ENCODE measurements around the gene RDH16. TPM values are rescaled to one million over a fixed set of nuclear protein-coding genes. Genes with fewer than 3 reads are reported as not detected.

The RDH16 gene
- total and polyA plus RNA-seq, 4 donors = 12.9 to 382 (median 219) TPM

DNA sequence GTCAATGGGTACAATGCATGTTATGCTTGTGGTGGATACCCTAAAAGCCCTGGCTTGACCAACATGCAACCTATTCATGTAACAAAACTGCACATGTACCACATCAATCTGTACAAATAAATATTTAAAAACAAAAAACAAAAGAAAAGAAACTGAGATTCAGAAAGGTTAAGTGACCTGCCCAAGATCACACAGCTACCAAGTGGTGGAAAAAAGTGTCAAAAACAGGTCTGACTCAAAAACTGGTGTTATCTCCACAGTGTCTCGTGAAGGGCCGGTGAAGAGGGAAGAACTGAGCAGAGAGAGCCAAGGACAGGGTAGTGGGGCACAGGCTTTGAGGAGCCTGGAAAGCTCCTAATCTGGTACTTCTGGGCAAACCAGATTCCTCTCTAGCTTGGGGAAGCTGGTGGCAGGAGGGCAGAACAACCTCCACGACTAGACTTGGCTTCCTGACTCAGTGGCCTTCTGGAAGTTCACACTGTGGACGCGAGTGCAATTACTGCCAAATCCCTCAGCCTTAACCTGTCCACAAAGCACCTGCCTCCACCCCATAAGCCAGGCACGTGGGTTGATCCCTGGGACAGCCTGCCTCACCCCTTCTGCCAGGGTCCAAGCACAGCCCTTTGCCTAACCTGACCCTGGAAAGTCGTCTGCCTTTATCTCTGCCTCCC is 33.4 kb upstream of the RDH16 start:
- Histone ChIP-seq H3K4me1 (ENCODE audit: control insufficient read depth in 4 of 4, insufficient read depth in 4 of 4, low read length in 3 of 4) (peaks cover 4 to 51% (median 34%) of the 10 kb centered on the region in 4 donors), H3K27me3 (ENCODE audit: control insufficient read depth in 4 of 4, insufficient read depth in 4 of 4, low read length in 3 of 4) (no peaks in the 10 kb centered on the region), H3K27ac (ENCODE audit: low read depth in 1 of 2, low read length in 2 of 2) (peak overlapping the region; percentile 63 to 76), H3K9me3 (ENCODE audit: control insufficient read depth in 4 of 4, low read length in 3 of 4) (no peaks in the 10 kb centered on the region), H3K4me3 (ENCODE audit: low read depth in 1 of 3, low read length in 3 of 3) (no peak overlapping the region), H3K9ac (ENCODE audit: low read depth in 1 of 2, low read length in 2 of 2) (no peak overlapping the region), H3K36me3 (ENCODE audit: control insufficient read depth in 4 of 4, insufficient read depth in 3 of 4, low read depth in 1 of 4, low read length in 3 of 4) (no peaks in the 10 kb centered on the region)
- 31% methylated on average over 7 of the region's 7 CpGs for WGBS
- TF ChIP-seq SP1 (IDR thresholded peaks at IDR 0.05) = no peak
- no peak for TF ChIP-seq RAD21 (IDR thresholded peaks at IDR 0.05)
- no peak for TF ChIP-seq GABPA (IDR thresholded peaks at IDR 0.05 in 1 of 2, conservative IDR thresholded peaks at IDR 0.05 in 1 of 2)
- TF ChIP-seq NR2F2 (IDR thresholded peaks at IDR 0.05) = no peak
- TF ChIP-seq, protein P1, sequence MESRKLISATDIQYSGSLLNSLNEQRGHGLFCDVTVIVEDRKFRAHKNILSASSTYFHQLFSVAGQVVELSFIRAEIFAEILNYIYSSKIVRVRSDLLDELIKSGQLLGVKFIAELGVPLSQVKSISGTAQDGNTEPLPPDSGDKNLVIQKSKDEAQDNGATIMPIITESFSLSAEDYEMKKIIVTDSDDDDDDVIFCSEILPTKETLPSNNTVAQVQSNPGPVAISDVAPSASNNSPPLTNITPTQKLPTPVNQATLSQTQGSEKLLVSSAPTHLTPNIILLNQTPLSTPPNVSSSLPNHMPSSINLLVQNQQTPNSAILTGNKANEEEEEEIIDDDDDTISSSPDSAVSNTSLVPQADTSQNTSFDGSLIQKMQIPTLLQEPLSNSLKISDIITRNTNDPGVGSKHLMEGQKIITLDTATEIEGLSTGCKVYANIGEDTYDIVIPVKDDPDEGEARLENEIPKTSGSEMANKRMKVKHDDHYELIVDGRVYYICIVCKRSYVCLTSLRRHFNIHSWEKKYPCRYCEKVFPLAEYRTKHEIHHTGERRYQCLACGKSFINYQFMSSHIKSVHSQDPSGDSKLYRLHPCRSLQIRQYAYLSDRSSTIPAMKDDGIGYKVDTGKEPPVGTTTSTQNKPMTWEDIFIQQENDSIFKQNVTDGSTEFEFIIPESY (IDR thresholded peaks at IDR 0.05) = peak; percentile 15
- TF ChIP-seq HNF4A (conservative IDR thresholded peaks at IDR 0.05) = peak; percentile 65 to 86
- TF ChIP-seq, protein P2, sequence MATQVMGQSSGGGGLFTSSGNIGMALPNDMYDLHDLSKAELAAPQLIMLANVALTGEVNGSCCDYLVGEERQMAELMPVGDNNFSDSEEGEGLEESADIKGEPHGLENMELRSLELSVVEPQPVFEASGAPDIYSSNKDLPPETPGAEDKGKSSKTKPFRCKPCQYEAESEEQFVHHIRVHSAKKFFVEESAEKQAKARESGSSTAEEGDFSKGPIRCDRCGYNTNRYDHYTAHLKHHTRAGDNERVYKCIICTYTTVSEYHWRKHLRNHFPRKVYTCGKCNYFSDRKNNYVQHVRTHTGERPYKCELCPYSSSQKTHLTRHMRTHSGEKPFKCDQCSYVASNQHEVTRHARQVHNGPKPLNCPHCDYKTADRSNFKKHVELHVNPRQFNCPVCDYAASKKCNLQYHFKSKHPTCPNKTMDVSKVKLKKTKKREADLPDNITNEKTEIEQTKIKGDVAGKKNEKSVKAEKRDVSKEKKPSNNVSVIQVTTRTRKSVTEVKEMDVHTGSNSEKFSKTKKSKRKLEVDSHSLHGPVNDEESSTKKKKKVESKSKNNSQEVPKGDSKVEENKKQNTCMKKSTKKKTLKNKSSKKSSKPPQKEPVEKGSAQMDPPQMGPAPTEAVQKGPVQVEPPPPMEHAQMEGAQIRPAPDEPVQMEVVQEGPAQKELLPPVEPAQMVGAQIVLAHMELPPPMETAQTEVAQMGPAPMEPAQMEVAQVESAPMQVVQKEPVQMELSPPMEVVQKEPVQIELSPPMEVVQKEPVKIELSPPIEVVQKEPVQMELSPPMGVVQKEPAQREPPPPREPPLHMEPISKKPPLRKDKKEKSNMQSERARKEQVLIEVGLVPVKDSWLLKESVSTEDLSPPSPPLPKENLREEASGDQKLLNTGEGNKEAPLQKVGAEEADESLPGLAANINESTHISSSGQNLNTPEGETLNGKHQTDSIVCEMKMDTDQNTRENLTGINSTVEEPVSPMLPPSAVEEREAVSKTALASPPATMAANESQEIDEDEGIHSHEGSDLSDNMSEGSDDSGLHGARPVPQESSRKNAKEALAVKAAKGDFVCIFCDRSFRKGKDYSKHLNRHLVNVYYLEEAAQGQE (IDR thresholded peaks at IDR 0.05) = no peak
- TF ChIP-seq RXRA (IDR thresholded peaks at IDR 0.05) = peak; percentile 70 to 91
- TF ChIP-seq TAF1 (conservative IDR thresholded peaks at IDR 0.05) = no peak
- TF ChIP-seq, protein P3, sequence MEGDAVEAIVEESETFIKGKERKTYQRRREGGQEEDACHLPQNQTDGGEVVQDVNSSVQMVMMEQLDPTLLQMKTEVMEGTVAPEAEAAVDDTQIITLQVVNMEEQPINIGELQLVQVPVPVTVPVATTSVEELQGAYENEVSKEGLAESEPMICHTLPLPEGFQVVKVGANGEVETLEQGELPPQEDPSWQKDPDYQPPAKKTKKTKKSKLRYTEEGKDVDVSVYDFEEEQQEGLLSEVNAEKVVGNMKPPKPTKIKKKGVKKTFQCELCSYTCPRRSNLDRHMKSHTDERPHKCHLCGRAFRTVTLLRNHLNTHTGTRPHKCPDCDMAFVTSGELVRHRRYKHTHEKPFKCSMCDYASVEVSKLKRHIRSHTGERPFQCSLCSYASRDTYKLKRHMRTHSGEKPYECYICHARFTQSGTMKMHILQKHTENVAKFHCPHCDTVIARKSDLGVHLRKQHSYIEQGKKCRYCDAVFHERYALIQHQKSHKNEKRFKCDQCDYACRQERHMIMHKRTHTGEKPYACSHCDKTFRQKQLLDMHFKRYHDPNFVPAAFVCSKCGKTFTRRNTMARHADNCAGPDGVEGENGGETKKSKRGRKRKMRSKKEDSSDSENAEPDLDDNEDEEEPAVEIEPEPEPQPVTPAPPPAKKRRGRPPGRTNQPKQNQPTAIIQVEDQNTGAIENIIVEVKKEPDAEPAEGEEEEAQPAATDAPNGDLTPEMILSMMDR (IDR thresholded peaks at IDR 0.05; ENCODE audit: low read depth, low read length, missing input control) = no peak
- TF ChIP-seq, protein P4, sequence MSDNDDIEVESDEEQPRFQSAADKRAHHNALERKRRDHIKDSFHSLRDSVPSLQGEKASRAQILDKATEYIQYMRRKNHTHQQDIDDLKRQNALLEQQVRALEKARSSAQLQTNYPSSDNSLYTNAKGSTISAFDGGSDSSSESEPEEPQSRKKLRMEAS (IDR thresholded peaks at IDR 0.05) = peak; percentile 51
- peak; percentile 30 for DNase-seq (ENCODE audit: low spot score)

DNA sequence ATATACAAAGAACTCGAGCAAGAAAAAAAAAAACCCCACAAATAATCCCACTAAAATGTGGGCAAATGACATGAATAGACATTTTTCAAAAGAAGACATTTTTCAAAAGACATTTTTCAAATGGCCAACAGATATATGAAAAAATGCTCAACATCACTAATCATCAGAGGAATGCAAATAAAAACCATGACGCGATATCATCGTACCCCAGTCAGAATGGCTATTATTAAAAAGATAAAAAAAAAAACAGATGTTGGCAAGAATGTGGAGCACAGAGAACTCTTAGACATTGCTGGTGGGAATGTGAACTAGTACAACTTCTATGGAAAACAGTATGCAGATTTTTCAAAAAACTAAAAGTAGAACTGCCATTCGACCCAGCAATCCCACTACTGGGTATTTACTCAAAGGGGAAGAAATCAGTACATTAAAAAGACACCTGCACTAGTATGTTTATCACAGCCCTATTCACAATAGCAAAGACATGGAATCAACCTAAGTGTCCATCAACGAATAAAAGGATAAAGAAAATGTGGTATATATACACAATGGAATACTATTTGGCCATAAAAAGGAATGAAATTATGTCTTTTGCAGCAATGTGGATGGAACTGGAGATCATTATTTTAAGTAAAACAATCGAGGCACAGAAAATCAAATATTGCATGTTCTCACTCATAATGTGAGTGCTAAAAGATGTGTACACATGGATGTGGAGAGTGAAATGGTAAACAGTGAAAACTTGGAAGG is 32.6 kb upstream of the RDH16 start:
- no peaks in the 10 kb centered on the region for H3K9me3 ChIP-seq (ENCODE audit: control insufficient read depth in 4 of 4, low read length in 3 of 4)
- peak overlapping the region; percentile 63 to 76 for H3K27ac ChIP-seq (ENCODE audit: low read depth in 1 of 2, low read length in 2 of 2)
- TF ChIP-seq, protein P4 (IDR thresholded peaks at IDR 0.05) = no peak
- TF ChIP-seq TAF1 (conservative IDR thresholded peaks at IDR 0.05) (no peak), FOXA1 (IDR thresholded peaks at IDR 0.05) (no peak), YY1 (IDR thresholded peaks at IDR 0.05) (no peak), RAD21 (IDR thresholded peaks at IDR 0.05) (no peak), EGR1 (IDR thresholded peaks at IDR 0.05; ENCODE audit: low read depth in 2 of 2) (no peak), FOXA2 (IDR thresholded peaks at IDR 0.05) (no peak), RXRA (IDR thresholded peaks at IDR 0.05) (no peak), NR2F2 (IDR thresholded peaks at IDR 0.05) (no peak), HNF4G (IDR thresholded peaks at IDR 0.05) (no peak)
- TF ChIP-seq, protein P3 (IDR thresholded peaks at IDR 0.05; ENCODE audit: low read depth, low read length, missing input control) = no peak
- TF ChIP-seq, protein P5, sequence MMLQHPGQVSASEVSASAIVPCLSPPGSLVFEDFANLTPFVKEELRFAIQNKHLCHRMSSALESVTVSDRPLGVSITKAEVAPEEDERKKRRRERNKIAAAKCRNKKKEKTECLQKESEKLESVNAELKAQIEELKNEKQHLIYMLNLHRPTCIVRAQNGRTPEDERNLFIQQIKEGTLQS (IDR thresholded peaks at IDR 0.05) = no peak
- H3K36me3 ChIP-seq (ENCODE audit: control insufficient read depth in 4 of 4, insufficient read depth in 3 of 4, low read depth in 1 of 4, low read length in 3 of 4) = no peaks in the 10 kb centered on the region
- WGBS = 76% methylated on average over 7 of the region's 7 CpGs
- peaks cover 4 to 47% (median 32%) of the 10 kb centered on the region in 4 donors for H3K4me1 ChIP-seq (ENCODE audit: control insufficient read depth in 4 of 4, insufficient read depth in 4 of 4, low read length in 3 of 4)
- no peak overlapping the region for H3K4me3 ChIP-seq (ENCODE audit: low read depth in 1 of 3, low read length in 3 of 3)
- H3K27me3 ChIP-seq (ENCODE audit: control insufficient read depth in 4 of 4, insufficient read depth in 4 of 4, low read length in 3 of 4) = no peaks in the 10 kb centered on the region
- no peak for DNase-seq (ENCODE audit: low spot score)
- H3K9ac ChIP-seq (ENCODE audit: low read depth in 1 of 2, low read length in 2 of 2) = no peak overlapping the region
